Astrocyte (in vitro differentiated cells and primary cell): Measurements from ENCODE around the gene ATP4B. TPM values are rescaled to one million over a fixed set of nuclear protein-coding genes. Genes with fewer than 3 reads are reported as not detected.

Experiments
- DNase-seq: peaks from one replicate; pipeline ENCODE4 v3.0.0-alpha.2; 2010; ENCODE audit warnings: low read depth
- FAIRE-seq: peaks from 2 replicates; lab custom pipeline; 2011; peaks lifted over from hg19 to GRCh38; lab: Jason Lieb, UNC
- H2AFZ ChIP-seq: 2 replicates; pipeline ENCODE4 v1.6.0; 2012; ENCODE audit warnings: low read depth, low read length, inconsistent platforms
- H3K27ac ChIP-seq: 2 replicates; pipeline ENCODE4 v1.5.1; 2011; ENCODE audit warnings: low read depth, low read length, inconsistent platforms
- H3K27me3 ChIP-seq: 2 replicates; pipeline ENCODE4 v1.6.0; 2011; ENCODE audit warnings: low read length, inconsistent platforms; ENCODE audit not compliant: insufficient read depth
- H3K36me3 ChIP-seq: 2 replicates; pipeline ENCODE4 v1.5.1; 2011; ENCODE audit warnings: low read length, inconsistent platforms; ENCODE audit not compliant: insufficient read depth
- H3K4me1 ChIP-seq: 2 replicates; pipeline ENCODE4 v1.5.1; 2011; ENCODE audit warnings: low read length, inconsistent platforms; ENCODE audit not compliant: insufficient read depth
- H3K4me2 ChIP-seq: 2 replicates; pipeline ENCODE4 v1.6.0; 2012; ENCODE audit warnings: low read length, inconsistent platforms
- H3K4me3 ChIP-seq: 2 replicates; pipeline ENCODE4 v1.5.1; 2011; ENCODE audit warnings: low read depth, mild to moderate bottlenecking, low read length, inconsistent platforms; ENCODE audit not compliant: insufficient read depth
- H3K79me2 ChIP-seq: 2 replicates; pipeline ENCODE4 v1.6.0; 2012; ENCODE audit warnings: mild to moderate bottlenecking, low read length, inconsistent platforms; ENCODE audit not compliant: insufficient read depth
- H3K9ac ChIP-seq: 2 replicates; pipeline ENCODE4 v1.6.0; 2012; ENCODE audit warnings: mild to moderate bottlenecking, low read length, inconsistent platforms
- H3K9me3 ChIP-seq: 2 replicates; pipeline ENCODE4 v1.5.1; 2012; ENCODE audit warnings: low read depth, mild to moderate bottlenecking, low read length, inconsistent platforms; ENCODE audit not compliant: insufficient read depth
- H4K20me1 ChIP-seq: 2 replicates; pipeline ENCODE4 v1.6.0; 2012; ENCODE audit warnings: low read length, inconsistent platforms; ENCODE audit not compliant: insufficient read depth
- H3K27ac Mint-ChIP-seq: one replicate; pipeline ENCODE4 v1.8.0; 2021; ENCODE audit warnings: mild to moderate bottlenecking, mixed read lengths; ENCODE audit not compliant: unreplicated experiment
- H3K27me3 Mint-ChIP-seq: one replicate; pipeline ENCODE4 v1.8.0; 2021; ENCODE audit warnings: low read depth, mixed read lengths; ENCODE audit not compliant: unreplicated experiment
- H3K36me3 Mint-ChIP-seq: one replicate; pipeline ENCODE4 v1.8.0; 2021; ENCODE audit warnings: low read depth, mixed read lengths; ENCODE audit not compliant: unreplicated experiment
- H3K4me1 Mint-ChIP-seq: one replicate; pipeline ENCODE4 v1.8.0; 2021; ENCODE audit warnings: low read depth, mixed read lengths; ENCODE audit not compliant: unreplicated experiment
- H3K4me3 Mint-ChIP-seq: one replicate; pipeline ENCODE4 v1.8.0; 2021; ENCODE audit warnings: mild to moderate bottlenecking, moderate library complexity, mixed read lengths; ENCODE audit not compliant: unreplicated experiment
- H3K9me3 Mint-ChIP-seq: one replicate; pipeline ENCODE4 v1.8.0; 2021; ENCODE audit warnings: mild to moderate bottlenecking, mixed read lengths; ENCODE audit not compliant: unreplicated experiment
- EZH2 ChIP-seq: IDR thresholded peaks from 2 replicates; pipeline ENCODE4 v1.6.1; 2012; ENCODE audit warnings: mild to moderate bottlenecking, low read length, inconsistent platforms; ENCODE audit not compliant: insufficient read depth
- total RNA-seq: library from RNA; stranded (reverse); gene quantifications from 2 replicates; pipeline ENCODE4 v1.2.1, GENCODE V29; 2021
- TF ChIP-seq, protein P1 (sequence below): IDR thresholded peaks from 2 replicates; pipeline ENCODE4 v1.5.1; 2011; ENCODE audit warnings: low read depth, mild to moderate bottlenecking, inconsistent platforms, low read length, moderate library complexity; ENCODE audit not compliant: insufficient read depth

ATP4B gene
- total RNA-seq, 1 donor from 2014 or later = not detected

GRCh38 chr13:113669231-113669754, 11.3 kb upstream of the ATP4B start:
- Mint-ChIP-seq H3K4me3 (no peak overlapping the region), H3K4me1 (no peaks in the 10 kb centered on the region), H3K36me3 (no peaks in the 10 kb centered on the region), H3K27ac (no peak overlapping the region), H3K9me3 (no peaks in the 10 kb centered on the region), H3K27me3 (peaks cover 25% of the 10 kb centered on the region)
- no peak overlapping the region for H3K9ac ChIP-seq
- no peaks in the 10 kb centered on the region for H3K79me2 ChIP-seq
- FAIRE-seq (no peak), DNase-seq (no peak)
- H3K4me1 ChIP-seq = no peaks in the 10 kb centered on the region
- H3K9me3 ChIP-seq = no peaks in the 10 kb centered on the region
- no peak overlapping the region for H2AFZ ChIP-seq
- H3K36me3 ChIP-seq = no peaks in the 10 kb centered on the region
- TF ChIP-seq EZH2 = no peak
- TF ChIP-seq, protein P1, sequence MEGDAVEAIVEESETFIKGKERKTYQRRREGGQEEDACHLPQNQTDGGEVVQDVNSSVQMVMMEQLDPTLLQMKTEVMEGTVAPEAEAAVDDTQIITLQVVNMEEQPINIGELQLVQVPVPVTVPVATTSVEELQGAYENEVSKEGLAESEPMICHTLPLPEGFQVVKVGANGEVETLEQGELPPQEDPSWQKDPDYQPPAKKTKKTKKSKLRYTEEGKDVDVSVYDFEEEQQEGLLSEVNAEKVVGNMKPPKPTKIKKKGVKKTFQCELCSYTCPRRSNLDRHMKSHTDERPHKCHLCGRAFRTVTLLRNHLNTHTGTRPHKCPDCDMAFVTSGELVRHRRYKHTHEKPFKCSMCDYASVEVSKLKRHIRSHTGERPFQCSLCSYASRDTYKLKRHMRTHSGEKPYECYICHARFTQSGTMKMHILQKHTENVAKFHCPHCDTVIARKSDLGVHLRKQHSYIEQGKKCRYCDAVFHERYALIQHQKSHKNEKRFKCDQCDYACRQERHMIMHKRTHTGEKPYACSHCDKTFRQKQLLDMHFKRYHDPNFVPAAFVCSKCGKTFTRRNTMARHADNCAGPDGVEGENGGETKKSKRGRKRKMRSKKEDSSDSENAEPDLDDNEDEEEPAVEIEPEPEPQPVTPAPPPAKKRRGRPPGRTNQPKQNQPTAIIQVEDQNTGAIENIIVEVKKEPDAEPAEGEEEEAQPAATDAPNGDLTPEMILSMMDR = no peak
- no peak overlapping the region for H3K4me3 ChIP-seq
- peaks cover 9% of the 10 kb centered on the region for H3K27me3 ChIP-seq
- H4K20me1 ChIP-seq = peaks cover 10% of the 10 kb centered on the region
- no peak overlapping the region for H3K4me2 ChIP-seq
- no peak overlapping the region for H3K27ac ChIP-seq

DNA sequence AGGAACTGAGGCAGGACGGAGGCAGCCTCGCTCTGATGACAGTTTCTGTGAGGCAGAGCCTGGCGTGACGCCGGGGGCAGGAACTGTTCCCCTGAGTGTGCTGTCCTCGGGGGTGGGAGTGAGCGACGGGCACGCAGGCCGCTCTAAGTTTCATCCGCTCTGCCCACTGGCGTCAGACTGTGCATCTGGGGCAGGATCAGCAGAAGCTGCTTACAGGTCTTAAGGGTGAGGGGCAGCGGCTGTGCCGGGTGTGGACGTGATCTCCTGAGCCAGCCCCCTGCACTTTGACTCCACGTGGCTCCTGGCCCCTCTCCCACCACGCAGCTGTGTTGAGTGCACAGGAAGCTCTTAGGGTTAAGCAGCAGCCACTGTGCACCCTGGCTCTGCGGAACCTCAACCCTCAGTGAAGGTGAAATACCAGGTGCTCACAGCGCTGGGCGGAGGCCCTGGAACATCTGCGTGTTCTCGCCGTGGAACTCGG, 10.5 kb upstream of the ATP4B start:
- FAIRE-seq = no peak
- Mint-ChIP-seq H3K36me3 (no peaks in the 10 kb centered on the region), H3K9me3 (no peaks in the 10 kb centered on the region), H3K4me1 (no peaks in the 10 kb centered on the region), H3K27ac (no peak overlapping the region), H3K4me3 (no peak overlapping the region), H3K27me3 (peaks cover 25% of the 10 kb centered on the region)
- Histone ChIP-seq H3K27ac (no peak overlapping the region), H3K9ac (no peak overlapping the region), H3K36me3 (no peaks in the 10 kb centered on the region), H3K9me3 (no peaks in the 10 kb centered on the region), H3K79me2 (no peaks in the 10 kb centered on the region), H3K27me3 (peaks cover 9% of the 10 kb centered on the region), H3K4me2 (no peak overlapping the region), H3K4me1 (no peaks in the 10 kb centered on the region), H2AFZ (no peak overlapping the region), H3K4me3 (no peak overlapping the region), H4K20me1 (peaks cover 10% of the 10 kb centered on the region)
- TF ChIP-seq, protein P1 = no peak
- no peak for TF ChIP-seq EZH2
- no peak for DNase-seq

GRCh38 chr13:113667771-113668490, 9.9 kb upstream of the ATP4B start:
- H3K36me3 Mint-ChIP-seq = no peaks in the 10 kb centered on the region
- Histone ChIP-seq H3K9me3 (no peaks in the 10 kb centered on the region), H3K27ac (no peak overlapping the region), H3K79me2 (no peaks in the 10 kb centered on the region), H2AFZ (no peak overlapping the region), H3K4me1 (no peaks in the 10 kb centered on the region), H4K20me1 (peaks cover 10% of the 10 kb centered on the region), H3K9ac (no peak overlapping the region), H3K27me3 (peaks cover 9% of the 10 kb centered on the region), H3K4me3 (no peak overlapping the region), H3K4me2 (no peak overlapping the region), H3K36me3 (no peaks in the 10 kb centered on the region)
- no peak overlapping the region for H3K27ac Mint-ChIP-seq
- H3K4me3 Mint-ChIP-seq = no peak overlapping the region
- FAIRE-seq (no peak), DNase-seq (no peak)
- peaks cover 25% of the 10 kb centered on the region for H3K27me3 Mint-ChIP-seq
- H3K4me1 Mint-ChIP-seq = no peaks in the 10 kb centered on the region
- TF ChIP-seq EZH2 = no peak
- TF ChIP-seq, protein P1 = no peak
- H3K9me3 Mint-ChIP-seq = no peaks in the 10 kb centered on the region
